Fibroblast of the conjunctiva (primary cell): Measurements from ENCODE around the gene CENPA.
A peak's percentile ranks its signal among the peaks of the same experiment; 100 is the strongest.
"Not testable (repeated sequence)": the region's sequence is repeated elsewhere in the genome, so short reads cannot be mapped to it uniquely, and the experiment has no call there.

ENCODE experiments used
- DNase-seq: peaks from one replicate; pipeline ENCODE4 v3.0.0-alpha.2; 2010; ENCODE audit warnings: low read depth

Gene CENPA

GRCh38 chr2:26785431-26786206 is at the start of gene CENPA:
TSS of gene CENPA (plus strand) at chr2:26786056. CDS start at chr2:26786197, 141 bp downstream.
- DNase-seq = peak; percentile 99

DNA sequence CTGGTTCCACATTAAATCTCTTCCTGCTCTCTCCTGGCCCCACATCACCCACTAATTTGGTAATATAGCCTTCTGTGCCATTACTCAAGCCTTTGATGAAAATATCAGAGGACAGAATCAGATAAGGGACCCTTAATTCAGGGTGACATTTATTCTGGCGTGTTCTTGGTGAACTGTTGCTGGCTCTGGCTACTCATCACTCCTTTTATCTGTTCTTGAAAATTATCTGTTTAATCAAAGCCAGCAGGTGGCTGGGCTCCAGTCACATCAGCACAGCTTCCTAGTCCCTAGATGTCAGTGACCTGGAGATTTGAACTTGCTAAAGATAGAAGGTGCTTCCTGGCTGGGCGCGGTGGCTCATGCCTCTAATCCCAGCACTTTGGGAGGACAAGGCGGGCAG is 48.6 kb upstream of the CENPA start:
- no peak for DNase-seq

DNA sequence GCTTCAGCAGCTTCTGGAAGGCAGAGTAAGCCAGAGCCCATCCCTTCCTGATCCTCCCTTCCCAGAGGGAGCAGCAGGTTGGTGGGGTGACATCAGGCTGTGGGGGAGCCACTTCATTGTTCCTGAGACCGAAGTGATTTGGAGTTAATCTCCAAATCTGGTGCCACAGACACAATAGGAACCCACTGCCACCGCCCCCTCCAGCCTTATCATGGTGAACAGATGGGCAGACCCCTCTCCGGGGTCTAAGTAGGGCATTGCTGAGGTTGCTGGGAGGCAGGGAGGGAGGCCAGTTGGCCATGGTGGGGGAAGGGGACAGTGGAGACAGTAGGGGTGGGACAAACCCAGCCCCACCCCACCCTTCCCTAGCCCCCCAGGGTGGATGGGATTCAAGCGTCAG is 47.4 kb upstream of the CENPA start:
- DNase-seq = no peak

DNA sequence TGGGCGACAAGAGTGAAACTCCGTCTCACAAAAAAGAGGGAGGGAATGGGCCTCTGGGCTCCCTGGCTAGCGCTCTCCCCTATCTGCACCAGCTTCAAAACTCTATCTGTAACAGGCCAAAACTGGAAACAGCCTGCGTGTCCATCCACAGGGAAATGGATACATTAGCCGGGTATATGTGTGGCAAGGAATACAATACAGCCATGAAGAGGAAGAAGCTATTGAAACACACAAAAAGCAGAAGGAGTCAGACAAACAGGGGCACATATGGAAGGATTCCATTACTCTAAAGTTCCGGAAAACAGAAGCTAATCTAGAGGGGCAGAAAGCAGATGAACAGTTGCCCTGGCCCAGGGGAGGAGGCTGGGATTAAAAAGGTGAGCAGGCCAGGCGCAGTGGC is 46.3 kb upstream of the CENPA start:
- DNase-seq = no peak

DNA sequence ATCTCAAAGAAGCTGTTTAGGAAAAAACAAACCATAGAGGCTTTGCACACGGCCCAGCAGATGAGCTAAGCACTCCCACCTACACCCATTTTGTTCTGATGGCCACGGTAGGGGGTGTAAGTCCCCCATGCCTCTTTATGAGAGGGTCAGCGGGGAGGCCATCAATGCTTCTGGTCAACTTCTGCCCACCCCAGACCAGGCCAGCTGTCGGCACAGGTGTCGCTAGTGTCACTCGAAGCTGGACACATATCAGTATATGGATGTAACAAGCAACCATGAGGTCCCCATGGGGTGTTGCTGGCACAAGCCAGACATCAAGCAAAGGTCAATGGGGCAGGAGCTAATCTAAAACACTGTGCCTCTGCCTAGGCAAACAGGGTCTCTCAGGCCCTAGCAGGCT is 45.5 kb upstream of the CENPA start:
- no peak for DNase-seq

DNA sequence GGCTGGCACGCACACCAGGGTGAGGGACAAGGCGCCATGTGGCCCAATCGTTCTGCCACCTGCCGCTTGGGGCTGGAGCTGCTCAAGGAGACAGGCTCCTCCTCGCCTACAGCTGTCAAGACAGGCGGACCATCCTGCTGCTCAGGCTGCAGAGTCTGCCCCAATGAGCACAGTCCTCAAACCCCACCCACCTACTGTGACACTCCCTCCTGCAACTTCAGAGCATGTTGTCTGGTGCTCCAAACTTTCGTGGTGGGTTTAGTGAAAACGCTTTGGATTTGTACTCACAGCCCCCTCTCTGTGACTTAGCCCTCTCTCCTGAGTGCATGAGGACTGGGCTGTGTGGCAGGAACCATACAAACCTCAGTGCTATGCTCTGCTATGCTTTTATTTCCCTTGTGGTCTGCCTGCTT is 45.0 kb upstream of the CENPA start:
- DNase-seq = no peak

DNA sequence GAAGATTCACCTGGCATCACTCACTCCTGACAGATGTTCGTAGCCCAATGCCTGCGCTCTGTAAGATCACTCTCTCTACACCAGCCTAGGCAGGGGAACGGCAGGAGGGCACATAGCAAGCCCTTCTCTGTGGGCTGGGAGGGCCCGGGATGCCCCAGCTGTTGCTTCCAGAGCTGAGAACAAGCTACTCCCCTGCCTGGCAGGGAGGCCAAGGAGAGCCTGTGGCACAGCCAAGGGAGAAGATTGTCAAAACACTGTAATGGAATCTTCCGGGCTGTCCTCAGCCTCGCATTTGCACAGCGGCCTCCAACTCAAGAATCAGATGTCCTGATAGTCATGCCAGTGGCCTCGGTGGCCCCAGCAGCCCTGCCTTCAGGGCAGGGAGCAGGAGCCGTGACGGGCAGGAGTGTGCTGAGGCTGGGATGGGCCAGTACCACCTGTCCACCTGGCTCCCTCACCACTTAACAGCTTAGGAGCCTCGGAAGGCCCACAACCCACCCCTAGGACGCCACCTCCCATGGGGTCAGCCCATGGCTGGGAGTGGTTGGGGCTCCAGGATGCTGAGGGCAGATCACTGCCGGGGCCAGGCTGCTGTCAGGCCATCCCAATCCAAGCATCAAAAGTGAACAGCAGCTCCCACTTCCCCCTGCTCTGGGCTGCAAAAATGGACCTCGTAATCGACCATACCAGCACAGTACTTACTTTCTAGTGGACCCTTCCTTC is 43.6 kb upstream of the CENPA start:
- DNase-seq = no peak

- no peak for DNase-seq
These were observed 42.0 kb upstream of the CENPA start for GRCh38 chr2:26743852-26744251.

DNA sequence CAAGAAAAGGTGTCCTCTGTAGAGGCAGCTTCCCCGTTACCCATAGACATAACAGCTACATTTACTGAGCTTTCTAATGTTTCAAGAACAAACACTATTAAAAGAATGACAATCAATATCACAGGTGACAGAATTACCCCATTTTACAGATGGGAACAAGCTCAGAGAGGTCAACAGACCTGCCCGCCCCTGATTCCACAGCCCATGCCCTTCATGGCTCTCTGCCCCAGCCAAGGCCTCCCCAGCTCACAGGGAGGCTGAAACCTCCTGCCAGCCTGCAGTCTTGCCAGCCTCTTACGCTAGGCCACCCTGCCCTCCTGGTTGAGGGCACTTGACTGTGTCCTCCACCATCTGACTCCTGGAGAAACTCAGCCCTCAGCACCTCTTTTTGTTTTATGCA is 40.9 kb upstream of the CENPA start:
- no peak for DNase-seq

- DNase-seq = peak; percentile 72
These were observed 40.1 kb upstream of the CENPA start for GRCh38 chr2:26745609-26746327.

DNA sequence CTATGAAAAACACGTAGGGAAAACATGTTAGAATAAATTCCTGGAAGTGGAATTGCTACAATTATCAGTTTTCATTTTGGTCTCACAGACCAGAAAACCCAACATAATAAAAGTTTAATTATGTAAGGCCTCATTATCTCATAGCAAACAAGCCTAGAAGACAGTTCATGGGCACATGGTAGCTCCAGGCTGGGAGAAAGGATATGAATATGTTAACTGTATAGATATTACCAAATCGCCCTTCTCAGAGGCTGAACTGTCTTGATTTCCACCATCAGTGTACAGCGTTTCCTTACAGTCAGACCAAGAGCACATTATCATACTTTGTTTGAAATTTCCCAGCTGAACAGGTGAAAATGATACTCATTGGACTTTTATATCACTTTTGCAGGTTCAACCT is 38.9 kb upstream of the CENPA start:
- no peak for DNase-seq

DNA sequence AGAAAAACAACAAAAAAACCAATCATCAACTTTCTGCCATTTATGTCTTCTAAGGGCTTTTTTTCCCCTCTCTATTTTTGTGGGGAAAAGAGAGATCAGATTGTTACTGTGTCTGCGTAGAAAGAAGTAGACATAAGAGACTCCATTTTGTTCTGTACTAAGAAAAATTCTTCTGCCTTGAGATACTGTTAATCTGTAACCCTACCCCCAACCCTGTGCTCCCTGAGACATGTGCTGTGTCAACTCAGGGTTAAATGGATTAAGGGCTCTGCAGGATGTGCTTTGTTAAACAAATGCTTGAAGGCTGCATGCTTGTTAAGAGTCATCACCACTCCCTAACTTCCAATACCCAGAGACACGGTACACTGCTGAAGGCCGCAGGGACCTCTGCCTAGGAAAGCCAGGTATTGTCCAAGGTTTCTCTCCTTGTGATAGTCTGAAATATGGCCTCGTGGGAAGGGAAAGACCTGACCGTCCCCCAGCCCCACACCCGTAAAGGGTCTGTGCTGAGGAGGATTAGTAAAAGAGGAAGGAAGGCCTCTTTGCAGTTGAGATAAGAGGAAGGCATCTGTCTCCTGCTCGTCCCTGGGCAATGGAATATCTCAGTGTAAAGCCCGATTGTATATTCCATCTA is 36.0 kb upstream of the CENPA start:
- DNase-seq = not testable (repeated sequence)

- DNase-seq = not testable (repeated sequence)
These were observed 35.4 kb upstream of the CENPA start for GRCh38 chr2:26750467-26750866.

GRCh38 chr2:26752656-26753055 is 33.2 kb upstream of the CENPA start:
- DNase-seq = peak; percentile 26

DNA sequence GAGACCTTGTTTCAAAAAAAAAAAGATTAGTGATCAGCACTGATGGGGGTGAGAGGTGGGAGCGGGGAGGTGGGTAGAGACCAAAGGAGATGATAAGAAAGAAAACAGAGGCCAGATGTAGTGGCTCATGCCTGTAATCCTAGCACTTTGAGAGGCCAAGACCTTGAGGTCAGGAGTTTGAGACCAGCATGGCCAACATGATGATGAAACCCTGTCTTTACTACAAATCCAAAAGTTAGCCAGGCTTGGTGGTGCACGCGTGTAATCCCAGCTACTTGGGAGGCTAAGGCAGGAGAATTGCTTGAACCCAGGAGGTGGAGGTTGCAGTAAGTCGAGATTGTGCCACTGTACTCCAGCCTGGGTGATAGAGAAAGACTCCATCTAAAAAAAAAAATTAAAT is 31.3 kb upstream of the CENPA start:
- DNase-seq = no peak

- no peak for DNase-seq
These were observed 30.7 kb upstream of the CENPA start for GRCh38 chr2:26754972-26755670.

GRCh38 chr2:26756337-26756736 is 29.5 kb upstream of the CENPA start:
- DNase-seq = no peak

DNA sequence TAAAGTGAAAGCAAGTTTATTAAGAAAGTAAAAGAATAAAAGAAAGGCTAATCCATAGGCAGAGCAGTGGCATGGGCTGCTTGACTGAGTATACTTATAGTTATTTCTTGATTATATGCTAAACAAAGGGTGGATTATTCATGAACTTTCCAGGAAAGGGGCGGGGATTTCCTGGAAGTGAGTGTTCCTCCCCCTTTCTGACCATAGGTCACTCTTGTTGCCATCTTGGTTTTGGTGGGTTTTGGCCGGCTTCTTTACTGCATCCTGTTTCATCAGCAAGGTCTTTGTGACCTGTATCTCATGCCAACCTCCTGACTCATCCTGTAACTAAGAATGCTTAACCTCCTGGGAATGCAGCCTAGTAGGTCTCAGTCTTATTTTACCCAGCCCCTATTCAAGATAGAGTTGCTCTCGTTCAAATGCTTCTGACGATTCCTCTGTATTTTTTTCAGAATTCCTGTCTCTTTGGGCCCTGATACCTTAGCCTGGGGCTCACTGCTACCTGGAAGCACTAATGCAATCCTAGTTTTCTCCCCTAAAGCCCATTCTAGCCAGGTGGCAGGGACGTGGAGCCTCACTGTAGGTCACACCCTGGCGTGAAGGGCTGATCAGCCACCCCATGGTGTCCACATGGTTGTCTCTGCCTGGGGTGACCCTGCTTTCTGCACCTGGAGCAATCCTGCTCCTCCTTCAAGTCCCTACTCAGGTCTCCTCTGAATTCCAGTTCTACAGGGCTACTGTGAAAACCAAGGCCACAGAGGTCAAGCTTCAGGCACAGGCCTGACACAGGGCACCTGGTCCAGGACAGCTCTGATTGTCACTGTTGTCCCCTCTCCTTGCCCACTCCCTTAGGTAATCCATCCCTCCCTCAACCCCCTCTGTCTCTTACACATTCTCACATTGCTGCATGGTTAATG is 27.7 kb upstream of the CENPA start:
- peak; percentile 99 for DNase-seq

DNA sequence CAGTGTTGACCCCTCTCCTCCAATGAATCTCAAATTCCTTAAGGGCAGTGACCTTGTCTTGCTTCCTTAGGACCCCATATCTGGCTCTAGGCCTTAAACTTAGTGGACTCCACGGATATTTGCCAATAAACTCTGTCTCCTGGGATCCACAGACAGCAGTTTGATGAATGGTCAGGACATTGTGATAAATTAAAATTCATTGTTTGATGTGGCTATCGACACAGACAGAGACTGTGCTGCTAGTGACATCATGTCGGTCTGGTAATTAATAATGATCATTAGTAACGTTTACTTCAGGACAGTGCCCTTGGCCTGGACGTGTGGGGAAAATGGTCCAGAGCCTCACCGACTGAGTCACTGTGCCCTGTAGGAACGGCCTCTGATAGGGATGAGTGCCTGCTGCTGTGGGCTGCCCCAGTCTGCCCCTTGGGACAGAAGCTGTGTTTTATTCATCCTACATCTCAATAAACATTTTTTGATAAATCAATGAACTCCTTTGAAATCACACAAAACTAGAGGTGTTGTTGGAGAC is 27.0 kb upstream of the CENPA start:
- DNase-seq = no peak

GRCh38 chr2:26759845-26760244 is 26.0 kb upstream of the CENPA start:
- no peak for DNase-seq
